AG04450 (cell line): ENCODE results near the gene NF2. TPM values are rescaled to one million over a fixed set of nuclear protein-coding genes. Genes with fewer than 3 reads are reported as not detected.

Experiments used
- CTCF ChIA-PET: fragments of 300-600, 350-600 bp; formaldehyde crosslinking; extraction: SDS; loops from one replicate; lab custom pipeline; 2022; ENCODE audit warnings: antibody characterized with exemption, inconsistent platforms; lab: Charles Lee
- POLR2A ChIA-PET: fragments of 350-600 bp; formaldehyde crosslinking; extraction: SDS; loops from one replicate; lab custom pipeline; 2021; ENCODE audit warnings: antibody characterized with exemption, inconsistent platforms; lab: Yijun Ruan, JAX
- DNase-seq: peaks from one replicate; pipeline ENCODE4 v3.0.0-alpha.2; 2011; ENCODE audit warnings: low read depth, low spot score
- H3K27ac ChIP-seq: one replicate; pipeline ENCODE4 v1.5.1; 2012; ENCODE audit warnings: low read depth, low read length, control low read depth
- H3K27me3 ChIP-seq: one replicate; pipeline ENCODE4 v1.6.0; 2012; ENCODE audit warnings: low read length; ENCODE audit not compliant: control insufficient read depth, insufficient read depth
- H3K4me3 ChIP-seq: 2 replicates; pipeline ENCODE4 v1.5.1; 2011; ENCODE audit warnings: mild to moderate bottlenecking, low read depth, low read length, control low read depth
- H3K9me3 ChIP-seq: 2 replicates; pipeline ENCODE4 v1.5.1; 2012; ENCODE audit warnings: low read length; ENCODE audit not compliant: control insufficient read depth, insufficient read depth
- polyA plus RNA-seq: library from polyadenylated mRNA; depleted of rRNA; stranded (reverse); fragments of >200 nt; gene quantifications from 2 replicates; pipeline ENCODE4 v1.2.3, GENCODE V29; 2011
- TF ChIP-seq, protein P1 (sequence below): IDR thresholded peaks from 2 replicates; pipeline ENCODE4 v1.5.1; 2011; ENCODE audit warnings: low read depth, low read length, control low read depth, inconsistent platforms

Gene NF2
- polyA plus RNA-seq, 1 experiment = 57.6 TPM

GRCh38 chr22:29701155-29701999 is 97.9 kb downstream of the NF2 start:
- DNase-seq = no peak
- ChIA-PET POLR2A (interaction anchor here (0.6 kb wide), 2 partner anchors 45 to 350 kb away, joined by 3 to 4 read pairs; no protein-coding TSS in a partner anchor), CTCF (interaction anchor here (1.0 to 2.8 kb wide), 5 partner anchors 11 to 554 kb away, joined by 3 to 14 read pairs (median 4); no protein-coding TSS in a partner anchor)
- Histone ChIP-seq H3K27me3 (peaks cover 4% of the 10 kb centered on the region), H3K27ac (no peak overlapping the region), H3K9me3 (no peaks in the 10 kb centered on the region; the same call in 1 of the 2 replicates), H3K4me3 (no peak overlapping the region)
- TF ChIP-seq, protein P1, sequence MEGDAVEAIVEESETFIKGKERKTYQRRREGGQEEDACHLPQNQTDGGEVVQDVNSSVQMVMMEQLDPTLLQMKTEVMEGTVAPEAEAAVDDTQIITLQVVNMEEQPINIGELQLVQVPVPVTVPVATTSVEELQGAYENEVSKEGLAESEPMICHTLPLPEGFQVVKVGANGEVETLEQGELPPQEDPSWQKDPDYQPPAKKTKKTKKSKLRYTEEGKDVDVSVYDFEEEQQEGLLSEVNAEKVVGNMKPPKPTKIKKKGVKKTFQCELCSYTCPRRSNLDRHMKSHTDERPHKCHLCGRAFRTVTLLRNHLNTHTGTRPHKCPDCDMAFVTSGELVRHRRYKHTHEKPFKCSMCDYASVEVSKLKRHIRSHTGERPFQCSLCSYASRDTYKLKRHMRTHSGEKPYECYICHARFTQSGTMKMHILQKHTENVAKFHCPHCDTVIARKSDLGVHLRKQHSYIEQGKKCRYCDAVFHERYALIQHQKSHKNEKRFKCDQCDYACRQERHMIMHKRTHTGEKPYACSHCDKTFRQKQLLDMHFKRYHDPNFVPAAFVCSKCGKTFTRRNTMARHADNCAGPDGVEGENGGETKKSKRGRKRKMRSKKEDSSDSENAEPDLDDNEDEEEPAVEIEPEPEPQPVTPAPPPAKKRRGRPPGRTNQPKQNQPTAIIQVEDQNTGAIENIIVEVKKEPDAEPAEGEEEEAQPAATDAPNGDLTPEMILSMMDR = peak; percentile 25

DNA sequence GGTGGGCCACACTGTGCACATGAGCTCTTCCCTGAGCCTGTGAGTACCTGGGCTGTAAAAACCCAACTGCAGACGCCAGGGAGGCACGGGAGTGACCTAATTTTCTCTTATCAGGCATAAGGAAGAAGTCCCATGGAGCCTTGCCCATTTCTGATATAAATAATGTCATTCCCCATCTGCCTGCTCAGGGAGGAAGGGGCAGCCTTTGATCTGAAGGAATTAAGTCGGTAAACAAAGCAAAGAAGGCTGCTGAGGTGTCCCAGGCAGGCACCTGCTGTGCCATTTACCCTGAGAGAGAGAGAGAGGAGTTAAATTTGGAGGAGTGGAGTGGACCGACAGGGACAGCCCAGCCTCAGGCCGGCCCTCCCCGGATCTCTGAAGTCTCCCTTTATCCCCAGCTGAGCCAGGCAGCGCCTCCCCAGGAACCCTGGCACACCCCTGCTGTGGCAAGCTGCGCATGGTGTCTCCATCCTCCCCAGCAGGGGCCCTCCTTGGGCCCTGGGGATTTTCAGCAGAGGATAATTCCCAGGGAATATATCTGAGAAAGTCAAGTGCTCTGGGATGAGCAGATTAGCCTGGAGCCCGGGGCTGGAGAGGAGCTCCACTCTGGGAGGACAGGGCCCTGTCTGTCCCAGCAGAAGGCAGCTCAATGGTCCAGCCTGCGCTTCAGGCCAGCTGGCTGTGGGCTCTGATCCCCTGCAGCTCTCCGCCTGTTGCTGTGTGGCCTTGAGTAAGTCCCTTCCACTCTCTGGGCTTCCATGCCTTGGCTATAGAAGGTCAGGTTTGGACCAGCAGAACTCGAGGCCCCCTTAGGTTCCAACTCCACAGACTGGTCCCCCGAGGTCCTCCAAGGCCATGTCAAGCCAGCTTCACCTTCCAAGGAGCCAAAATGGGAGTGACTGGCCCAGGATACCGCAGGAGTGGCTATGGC is 98.8 kb downstream of the NF2 start:
- CTCF ChIA-PET = interaction anchor here (1.0 to 2.8 kb wide), 7 partner anchors 12 to 553 kb away, joined by 3 to 14 read pairs (median 4); no protein-coding TSS in a partner anchor
- Histone ChIP-seq H3K27ac (no peak overlapping the region), H3K4me3 (no peak overlapping the region), H3K9me3 (no peaks in the 10 kb centered on the region; the same call in 1 of the 2 replicates), H3K27me3 (peaks cover 10% of the 10 kb centered on the region)
- TF ChIP-seq, protein P1 = no peak; the same call in 1 of the 2 replicates
- DNase-seq = no peak
- POLR2A ChIA-PET = no interaction called here

GRCh38 chr22:29702931-29703501 is 99.6 kb downstream of the NF2 start:
- no peak for DNase-seq
- peaks cover 13% of the 10 kb centered on the region for H3K27me3 ChIP-seq
- ChIA-PET CTCF (interaction anchor here (1.0 to 2.8 kb wide), 4 partner anchors 14 to 386 kb away, joined by 3 to 14 read pairs (median 4); no protein-coding TSS in a partner anchor), POLR2A (no interaction called here)
- H3K9me3 ChIP-seq = no peaks in the 10 kb centered on the region; the same call in 1 of the 2 replicates
- TF ChIP-seq, protein P1 = no peak
- no peak overlapping the region for H3K4me3 ChIP-seq
- no peak overlapping the region for H3K27ac ChIP-seq

DNA sequence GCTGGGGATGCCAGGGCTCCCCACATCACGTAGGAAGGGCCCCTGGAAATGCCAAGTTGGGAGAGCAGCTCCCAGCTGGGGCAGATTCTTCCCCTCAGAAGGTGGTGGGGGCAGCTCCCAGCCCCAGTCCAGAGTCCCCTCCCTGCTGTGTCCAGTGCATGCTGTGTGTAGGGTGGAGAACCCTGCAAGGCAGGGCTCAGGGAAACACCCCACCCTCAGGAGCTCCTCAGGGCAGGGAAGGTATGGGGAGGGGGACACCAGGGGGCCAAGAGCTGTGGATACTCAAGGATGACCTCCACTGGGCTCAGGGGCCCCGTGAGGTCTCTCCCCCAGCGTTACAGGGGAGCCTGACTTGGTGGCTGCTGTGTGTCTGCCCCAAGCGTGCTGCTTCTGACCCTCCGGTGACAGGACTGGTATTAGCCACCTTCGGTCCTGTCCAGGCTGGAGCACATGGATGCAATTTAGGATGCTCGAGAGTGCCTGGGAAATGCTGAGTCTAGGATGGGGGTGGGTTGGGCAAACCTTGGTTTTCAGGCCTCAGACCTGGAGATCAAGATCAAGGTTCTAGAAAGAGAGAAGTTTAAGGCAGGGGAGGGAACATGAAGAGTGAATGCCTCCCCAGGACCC is 100.2 kb downstream of the NF2 start:
- no peak overlapping the region for H3K27ac ChIP-seq
- peaks cover 13% of the 10 kb centered on the region for H3K27me3 ChIP-seq
- H3K9me3 ChIP-seq = no peaks in the 10 kb centered on the region; the same call in 1 of the 2 replicates
- no peak for DNase-seq
- TF ChIP-seq, protein P1 = no peak
- ChIA-PET POLR2A (no interaction called here), CTCF (interaction anchor here (1.3 kb wide), 1 partner anchor 301 kb away, joined by 4 read pairs; no protein-coding TSS in a partner anchor)
- H3K4me3 ChIP-seq = no peak overlapping the region
